NCI-H526 (cell line): ENCODE data around the gene SARDH.

Experiments
- DNase-seq, 2 experiments: peaks; one replicate each; lab custom pipeline; 2025; lab: John Stamatoyannopoulos, UW

SARDH gene

DNA sequence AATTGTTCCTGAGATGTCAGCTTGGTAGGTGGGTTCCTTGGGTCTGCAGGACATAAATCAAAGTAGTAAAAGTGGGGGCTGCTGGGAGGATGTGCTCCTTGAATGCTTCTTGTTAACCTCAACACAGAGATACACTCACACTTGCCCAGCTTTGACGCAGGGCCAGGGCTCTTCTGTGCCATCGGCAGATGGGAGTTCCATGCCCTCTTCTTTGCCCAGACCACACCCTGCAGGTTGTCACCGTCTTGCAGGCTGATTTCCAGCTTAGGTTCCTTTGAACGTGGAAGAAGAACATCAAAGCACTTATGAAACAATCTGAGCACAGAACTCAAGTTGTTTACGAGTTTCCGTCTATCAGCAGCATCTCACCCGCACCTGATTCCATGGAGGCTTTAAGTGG is 91.0 kb downstream of the SARDH start:
- no peak for DNase-seq

DNA sequence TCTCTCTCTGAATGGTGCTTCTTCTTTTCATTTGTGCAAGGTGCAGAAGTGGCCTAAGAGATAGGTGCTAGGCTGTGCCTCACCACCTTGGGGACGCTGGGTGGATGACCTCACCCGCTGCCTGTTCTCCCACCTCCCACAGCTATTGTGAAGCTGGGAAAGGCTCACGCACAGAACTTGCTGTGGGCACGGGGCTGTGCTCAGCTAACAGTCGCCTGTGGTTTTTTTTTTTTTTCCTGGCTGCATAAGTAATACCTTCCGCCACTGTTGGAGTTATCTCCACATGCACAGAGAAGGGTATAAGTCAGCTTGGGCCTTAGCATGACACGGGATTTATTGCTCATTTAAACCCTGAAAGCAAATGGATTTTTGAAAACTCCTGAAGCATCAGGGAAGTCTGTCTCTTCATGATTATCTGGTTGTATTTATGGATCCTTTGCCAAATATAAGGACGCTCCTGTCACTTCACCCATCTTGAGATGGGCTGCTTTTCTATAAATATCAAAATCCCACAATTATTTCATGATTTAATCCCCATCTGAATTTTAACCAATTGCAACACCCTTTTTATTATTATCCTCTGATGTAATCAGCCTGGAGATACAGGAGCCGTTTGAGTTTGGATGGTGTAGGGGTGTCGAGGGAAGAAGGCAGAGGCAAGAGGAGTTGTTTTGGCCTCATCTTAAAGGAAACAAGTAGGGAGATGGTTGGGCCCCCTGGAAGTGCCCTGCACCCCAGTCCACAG is 93.0 kb downstream of the SARDH start:
- peak in 1 of 2 experiments; percentile 3 for DNase-seq

DNA sequence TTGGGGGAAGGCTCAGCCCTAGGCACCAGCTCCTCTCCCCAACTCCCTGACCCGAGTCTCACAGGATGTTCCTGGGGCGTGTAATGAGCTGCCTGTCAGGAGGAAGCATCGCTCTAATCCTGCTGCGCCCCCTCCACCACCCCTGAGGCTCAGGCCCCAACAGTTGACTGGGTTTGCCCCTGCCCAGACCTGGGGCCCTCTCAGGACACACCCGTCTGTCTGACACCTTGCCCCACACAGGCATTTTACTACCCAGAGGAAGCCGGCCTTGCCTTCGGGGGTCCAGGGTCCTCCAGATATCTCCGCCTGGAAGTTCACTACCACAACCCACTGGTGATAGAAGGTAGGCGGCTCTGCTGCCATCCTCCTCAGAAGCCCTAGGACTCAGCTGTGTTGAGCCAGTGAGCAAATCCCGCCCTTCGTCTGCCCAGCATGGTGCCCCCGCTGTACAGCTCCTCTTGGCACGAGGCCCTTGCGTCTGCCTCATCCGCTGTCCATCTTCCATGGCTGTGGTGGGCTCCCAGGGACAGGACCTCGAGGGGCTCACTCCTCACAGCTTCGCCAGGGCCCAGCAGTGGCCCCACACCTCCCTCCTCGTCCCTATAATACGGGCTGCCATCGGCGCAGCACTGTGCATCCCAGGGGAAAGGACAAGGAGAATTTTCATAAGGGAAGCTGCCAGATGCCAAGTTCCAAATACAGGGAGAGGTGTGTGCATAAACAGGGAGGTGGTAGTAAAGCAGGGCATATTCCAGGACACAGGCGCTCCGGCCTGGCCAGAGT is 94.0 kb downstream of the SARDH start:
- DNase-seq, result no peak

DNA sequence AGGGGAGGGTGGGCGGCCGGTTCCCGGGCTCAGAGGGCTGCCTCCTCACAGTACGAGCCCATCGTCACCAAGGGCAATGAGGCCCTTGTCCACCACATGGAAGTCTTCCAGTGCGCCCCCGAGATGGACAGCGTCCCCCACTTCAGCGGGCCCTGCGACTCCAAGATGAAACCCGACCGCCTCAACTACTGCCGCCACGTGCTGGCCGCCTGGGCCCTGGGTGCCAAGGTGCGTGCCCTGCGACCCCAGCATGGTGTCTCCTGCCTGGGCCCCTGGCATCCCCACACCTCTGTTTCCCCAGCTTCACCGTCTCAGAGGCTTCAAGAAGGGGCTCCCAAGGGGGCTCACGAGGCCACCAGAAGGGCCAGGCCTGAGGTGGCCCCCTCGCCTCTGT is 94.8 kb downstream of the SARDH start:
- no peak for DNase-seq

DNA sequence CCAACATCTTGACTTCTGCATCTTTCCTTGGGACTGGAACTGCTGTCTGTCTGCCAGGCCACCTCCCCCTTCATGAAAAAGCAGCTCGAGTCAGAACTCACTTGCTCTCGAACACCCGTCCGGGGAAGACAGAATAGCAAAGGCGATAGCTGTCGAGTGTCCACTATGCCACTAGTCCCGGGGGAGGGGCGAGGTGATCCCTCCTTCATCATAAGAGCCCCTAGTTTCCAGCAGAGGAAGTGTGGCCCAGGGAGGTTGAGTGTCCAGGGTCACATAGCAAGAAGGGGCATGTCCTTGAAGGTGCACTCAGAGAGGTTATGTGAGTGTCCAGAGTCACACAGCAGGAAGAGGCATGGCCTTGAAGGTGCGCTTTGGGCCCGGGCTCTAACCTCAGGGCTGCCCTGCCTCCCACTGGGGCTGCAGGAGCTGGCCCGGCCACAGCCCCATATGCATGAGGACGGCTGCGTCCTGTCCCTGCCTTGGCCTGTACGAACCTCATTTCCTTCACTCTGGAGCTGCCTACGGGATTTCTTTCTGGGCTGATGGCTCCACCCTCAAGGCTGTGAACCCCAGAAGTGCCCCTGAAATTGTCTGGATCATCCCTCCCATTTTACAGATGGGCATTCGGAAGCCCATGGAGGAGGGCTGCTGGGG is 95.3 kb downstream of the SARDH start:
- DNase-seq, result no peak

DNA sequence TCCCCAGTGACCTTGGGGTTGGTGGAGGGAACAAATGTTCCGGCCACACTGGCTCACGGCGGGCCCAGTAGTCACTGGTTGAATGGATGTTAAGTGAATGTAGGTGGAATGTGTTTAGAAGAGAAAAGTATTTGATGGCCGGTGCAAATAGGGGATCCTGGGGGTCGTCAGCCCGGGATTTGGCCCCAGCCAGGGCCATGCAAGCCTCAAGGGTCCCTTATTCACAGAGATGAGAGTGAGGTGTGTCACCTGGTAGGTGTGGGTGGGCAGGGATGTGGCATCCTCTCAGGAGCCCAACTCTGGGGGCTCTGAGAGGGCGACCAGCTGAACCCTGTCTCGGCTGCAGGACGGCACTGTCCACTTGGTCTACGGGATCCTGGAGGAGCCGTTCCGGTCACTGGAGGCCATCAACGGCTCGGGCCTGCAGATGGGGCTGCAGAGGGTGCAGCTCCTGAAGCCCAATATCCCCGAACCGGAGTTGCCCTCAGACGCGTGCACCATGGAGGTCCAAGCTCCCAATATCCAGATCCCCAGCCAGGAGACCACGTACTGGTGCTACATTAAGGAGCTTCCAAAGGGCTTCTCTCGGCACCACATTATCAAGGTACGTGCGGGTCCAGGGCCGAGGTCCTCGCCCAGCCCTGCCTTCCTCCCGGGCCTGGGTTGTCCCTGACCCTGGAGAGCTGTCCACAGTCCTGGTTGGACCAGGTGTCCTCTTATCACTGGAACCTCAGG is 96.1 kb downstream of the SARDH start:
- DNase-seq, result no peak

DNA sequence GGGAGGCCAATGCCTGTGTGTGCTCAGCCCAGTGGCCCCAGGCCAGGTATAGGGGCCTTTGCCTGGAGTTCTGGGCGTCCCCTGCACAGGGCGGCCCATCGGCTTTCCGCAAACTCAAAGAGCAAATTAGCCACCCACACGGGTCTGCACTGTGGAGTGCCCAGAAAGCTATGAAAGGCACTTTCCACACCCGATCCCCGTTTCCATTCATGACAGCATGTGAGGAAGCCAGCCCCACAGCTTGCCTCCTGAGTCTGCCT is 96.8 kb downstream of the SARDH start:
- no peak for DNase-seq

DNA sequence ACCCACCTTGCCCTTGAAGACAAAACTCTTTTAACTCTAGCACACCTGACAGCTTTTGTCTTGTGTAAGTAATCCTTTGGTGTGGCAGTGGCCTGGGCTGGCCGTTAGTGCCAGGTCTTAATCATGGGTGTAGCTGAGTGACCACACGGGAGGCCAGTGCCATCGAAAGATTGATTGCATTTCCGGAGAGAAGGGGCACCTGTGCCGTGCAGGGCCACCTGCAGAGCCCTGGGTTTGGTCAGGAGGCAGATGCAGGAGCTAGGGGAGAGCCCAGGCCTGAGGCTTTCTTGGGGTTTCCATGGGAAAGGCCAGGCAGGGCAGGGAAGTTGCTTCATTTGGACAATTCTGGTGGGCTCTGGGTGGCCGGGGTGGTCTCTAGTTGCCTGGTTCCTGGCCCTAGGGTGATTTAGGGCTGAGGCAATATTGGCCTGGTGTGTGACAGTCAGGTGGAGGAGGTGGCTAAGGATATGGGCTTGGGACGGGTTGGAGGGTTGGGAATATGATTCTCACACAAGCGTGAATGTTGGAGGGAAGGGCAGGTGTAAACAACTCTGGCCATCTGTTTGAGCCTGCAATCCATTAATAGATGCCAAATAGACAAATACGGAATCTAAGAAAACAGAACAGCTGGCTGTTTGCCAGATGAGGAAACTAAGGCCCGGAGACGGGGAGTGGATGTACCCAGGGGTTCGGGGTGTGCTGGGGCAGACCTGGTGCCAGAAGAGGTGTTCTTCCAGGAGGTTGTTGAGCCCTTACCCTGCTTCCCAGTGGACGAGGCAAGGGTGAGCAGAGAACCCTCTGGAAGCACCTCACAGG is 97.4 kb downstream of the SARDH start:
- no peak for DNase-seq

DNA sequence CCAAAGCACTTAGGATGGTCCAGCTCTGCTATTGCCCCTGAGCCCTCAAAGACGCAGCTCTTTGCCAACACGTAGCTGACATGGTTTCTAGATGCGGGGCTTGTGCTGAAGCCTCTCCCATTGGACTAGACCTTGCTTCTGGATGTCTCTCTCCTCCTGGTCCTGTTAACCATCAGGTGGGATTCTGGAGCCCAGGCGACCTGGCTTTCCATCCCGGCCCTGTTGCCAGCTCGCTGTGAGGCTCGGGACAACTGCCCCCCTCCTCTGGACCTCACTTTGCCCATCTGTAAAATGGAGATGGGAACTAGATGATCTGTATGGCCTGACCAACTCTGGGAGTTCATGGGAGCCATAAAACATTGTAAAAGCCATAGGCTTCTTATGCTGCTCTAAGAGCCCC is 98.0 kb downstream of the SARDH start:
- DNase-seq, result no peak

DNA sequence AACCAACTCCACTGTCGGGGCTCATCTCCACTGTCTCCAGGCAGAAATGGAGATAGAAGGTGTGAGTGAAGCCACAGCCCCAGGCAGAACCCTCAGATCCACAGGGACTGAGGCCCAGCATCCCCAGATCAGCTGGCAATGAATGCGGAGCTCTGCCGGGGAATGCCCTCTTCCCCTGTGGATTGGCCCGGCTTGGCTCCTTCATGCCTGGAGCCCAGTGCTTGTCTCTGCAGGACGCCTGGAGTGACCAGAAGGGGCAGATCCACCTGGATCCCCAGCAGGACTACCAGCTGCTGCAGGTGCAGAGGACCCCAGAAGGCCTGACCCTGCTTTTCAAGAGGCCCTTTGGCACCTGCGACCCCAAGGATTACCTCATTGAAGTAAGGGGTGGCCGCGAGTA is 98.5 kb downstream of the SARDH start:
- no peak for DNase-seq

DNA sequence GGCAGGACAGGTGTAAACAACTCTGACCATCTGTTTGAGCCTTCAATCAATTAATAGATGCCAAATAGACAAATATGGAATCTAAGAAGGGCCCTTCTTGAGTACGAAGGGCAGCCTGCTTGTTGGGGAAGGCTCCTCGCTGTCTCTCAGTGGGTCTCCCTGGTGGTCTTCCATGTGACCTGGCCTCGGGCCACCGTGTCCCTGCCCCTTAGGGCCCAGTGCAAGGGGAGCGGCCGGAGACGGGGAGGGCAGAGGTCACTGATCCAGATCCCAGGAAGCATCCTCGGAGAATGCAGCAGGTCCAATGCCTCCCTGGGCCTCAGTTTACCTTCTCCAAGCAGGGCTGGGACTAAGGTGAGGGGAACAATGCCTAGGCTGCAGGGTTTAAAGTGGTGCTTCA is 99.4 kb downstream of the SARDH start:
- DNase-seq, result no peak

DNA sequence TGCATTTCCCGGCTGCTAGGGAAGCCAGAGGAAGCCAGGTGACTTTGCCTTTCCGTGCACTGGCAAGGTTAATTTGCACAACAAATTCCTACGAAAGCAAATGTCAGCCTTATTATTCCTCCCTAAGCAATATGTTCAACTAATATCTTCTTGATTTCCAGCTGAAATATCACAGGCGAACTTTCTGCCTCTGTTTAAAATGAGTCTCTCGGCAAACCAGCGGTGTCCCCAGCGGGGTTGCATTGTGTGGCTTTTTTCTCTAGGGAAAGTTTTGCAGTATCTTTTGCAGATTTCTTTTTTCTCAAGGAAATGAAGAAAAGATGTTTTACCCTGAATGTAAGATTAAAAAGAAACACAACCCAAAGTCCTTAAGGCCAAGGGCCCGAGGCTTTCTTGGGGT is 100.1 kb downstream of the SARDH start:
- peak in 1 of 2 experiments; percentile 11 for DNase-seq

DNA sequence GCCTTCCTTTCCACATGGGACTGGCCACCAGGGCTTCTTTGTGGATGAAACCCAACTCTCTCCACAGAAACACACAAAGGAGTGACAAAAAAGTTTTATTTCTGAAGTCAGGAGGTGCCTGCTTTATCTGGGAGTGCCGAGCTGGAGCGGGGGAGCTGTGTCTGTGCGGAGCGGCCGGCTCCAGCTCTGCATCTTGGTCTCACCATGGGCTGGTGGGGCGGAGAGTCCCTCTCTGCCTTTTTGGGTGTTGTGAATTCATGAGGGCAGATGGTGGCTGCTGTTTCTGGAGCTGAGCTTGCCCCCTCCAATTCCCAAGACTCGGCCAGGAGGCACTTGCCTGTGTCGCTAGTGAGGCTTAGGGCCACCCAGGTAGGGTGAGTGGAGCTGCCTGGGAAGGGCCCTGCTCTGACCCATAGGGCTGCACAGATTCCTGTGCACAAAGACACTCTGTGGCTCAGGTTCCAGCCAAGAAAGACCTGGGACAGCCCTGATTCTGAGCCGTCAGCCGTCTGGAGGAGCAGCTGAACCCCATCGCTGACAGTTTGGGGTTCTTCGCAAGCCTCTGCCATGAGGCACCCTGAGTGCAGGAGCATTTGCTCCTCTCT is 100.6 kb downstream of the SARDH start:
- DNase-seq, result no peak

DNA sequence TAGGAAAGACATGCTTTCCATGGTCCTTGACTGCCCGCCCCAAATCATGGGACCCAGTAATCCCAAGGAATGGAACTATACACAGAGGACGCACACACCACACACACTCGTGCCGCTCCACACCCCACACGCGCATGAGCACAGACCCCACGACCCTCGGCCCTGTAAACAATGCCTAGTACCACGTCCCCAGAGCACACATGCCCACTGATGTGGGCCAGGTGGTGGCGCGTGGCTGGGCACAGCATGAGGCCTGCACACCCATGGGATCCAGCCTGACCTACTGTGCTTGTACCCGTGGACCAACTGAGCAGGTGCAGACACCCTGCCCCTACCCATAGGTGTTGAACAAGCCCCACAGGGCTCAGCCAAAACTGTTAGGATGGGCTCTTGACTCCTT is 101.2 kb downstream of the SARDH start:
- no peak for DNase-seq

DNA sequence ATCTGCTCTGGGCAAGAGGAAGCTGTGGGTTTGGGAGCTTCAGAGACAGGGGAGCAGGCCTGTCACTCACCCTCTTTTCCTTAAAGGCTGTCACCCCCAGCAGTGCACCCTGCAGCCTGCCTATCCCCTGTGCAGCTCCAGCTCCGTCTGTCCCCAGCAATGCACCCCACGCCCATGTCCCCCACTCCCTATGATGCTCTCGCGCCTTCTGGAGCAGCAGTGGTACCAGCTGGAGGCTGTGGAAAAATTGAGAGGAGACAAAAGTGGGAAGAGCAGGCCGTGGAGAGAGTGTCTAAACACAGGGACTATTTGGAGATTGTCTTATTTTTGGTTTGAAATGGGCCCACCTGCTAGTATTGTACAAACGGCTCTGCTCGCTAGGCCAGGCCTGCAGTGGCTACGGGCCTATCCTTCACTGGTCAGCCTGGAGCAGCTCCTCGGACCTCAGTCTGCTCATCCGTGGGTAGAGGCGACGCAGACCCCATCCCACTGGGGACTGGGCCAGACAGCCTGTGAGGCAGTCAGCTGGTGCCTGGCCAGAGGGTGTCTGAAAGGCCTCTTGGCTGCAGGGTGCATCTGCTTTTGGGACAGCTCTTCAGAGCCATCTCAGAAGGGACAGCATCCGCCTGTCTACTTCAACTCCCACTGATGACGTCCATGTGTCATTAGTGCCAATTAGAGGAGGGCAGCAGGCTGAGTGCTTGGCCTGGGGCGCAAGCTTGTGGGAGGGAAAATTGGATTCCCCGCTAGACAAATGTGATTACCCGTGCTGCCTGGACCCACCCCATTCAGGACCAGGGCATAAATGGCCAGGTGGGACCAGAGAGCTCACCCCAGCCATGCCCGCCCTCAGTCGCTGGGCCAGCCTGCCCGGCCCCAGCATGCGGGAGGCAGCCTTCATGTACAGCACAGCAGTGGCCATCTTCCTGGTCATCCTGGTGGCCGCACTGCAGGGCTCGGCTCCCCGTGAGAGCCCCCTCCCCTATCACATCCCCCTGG is 102.3 kb downstream of the SARDH start, which contains the start of gene DBH:
DBH (plus strand) TSS at position 831 of the 999 bp plus-strand sequence; CDS start at position 840, 9 bp downstream.
- DNase-seq, result no peak

DNA sequence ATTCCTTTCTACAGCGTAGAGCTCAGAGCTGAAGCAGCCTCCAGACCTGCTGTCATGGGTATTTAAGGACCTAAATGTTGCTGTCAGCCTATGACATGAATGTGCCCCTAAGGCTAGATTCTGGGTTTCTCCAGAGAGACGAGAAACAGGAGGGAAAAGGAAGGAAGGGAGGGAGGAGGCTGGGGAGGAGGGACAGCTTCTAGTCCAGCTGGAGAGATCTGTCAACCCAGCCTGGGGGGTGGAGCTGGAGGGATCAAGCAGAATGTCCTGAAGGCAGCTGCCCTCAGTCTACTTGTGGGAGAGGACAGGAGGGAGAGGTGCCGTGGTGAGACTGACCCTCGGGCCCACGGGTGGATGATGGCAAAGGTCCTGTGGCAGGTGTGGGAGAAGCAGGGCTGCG is 103.1 kb downstream of the SARDH start:
- no peak for DNase-seq

DNA sequence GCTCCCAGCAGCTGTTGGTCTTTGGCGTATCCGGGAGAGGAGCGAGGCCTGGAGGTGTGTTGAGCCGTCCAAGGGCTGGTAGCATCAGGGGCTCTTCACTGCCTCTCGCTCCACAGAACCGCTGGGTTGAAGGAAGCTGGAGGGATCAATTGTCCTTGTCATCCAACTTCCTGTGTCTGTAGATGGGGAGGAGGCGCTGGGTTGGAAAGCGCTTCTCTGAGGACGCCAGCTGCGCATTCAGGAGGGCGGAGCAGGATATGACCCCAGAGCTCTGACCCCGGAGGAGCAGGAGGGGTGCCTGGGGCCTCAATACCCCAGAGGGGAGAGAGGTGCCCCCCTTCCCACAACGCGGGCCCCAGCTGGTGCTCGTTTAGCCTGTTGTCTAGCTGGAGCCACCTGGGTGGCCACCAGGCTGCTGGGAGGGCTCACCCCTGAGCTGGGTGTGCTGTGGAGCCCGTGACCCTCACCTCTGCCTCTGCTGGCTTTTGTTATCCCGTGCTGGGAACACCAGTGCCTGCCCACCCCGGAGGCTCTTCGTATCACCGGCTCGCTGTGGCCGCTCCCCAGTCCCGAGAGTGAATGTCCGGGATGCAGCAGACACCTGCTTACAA is 104.0 kb downstream of the SARDH start:
- DNase-seq, result no peak

DNA sequence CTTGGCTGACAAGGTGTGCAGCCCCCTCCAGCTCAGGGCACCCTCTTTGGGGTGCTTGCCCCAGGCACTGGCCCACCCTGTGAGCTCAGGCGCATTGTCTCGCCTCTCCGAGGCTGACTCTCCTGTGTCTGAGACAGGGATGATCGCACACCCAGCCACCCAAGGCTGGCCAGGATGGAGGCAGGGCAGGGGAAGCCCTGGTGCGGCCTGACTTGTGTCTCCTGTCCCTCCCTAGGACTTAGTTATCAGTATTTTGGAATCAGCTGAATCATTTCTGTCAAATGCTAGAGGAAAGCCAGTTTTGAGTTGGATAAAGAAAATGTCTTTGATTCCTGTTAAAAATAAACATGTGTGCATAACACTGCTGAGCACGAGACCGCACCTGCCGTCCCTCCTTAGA is 104.5 kb downstream of the SARDH start:
- no peak for DNase-seq
